ENCODE measurements around the gene VPS8.

VPS8 gene

GRCh38 chr3:184832903-184833302, 20.9 kb downstream of the VPS8 start:
- DNase-seq (ENCODE audit: low read depth) = no peak
- no peak overlapping the region for H3K4me3 ChIP-seq (ENCODE audit: low read depth, low read length)
- no peak for TF ChIP-seq CTCF (conservative IDR thresholded peaks at IDR 0.05; ENCODE audit: low read depth, low read length)

- H3K4me3 ChIP-seq (ENCODE audit: low read depth, low read length) = no peak overlapping the region
- DNase-seq (ENCODE audit: low read depth) = no peak
- TF ChIP-seq CTCF (conservative IDR thresholded peaks at IDR 0.05; ENCODE audit: low read depth, low read length) = no peak
Observed at GRCh38 chr3:184836090-184836822, 24.3 kb downstream of the VPS8 start.

GRCh38 chr3:184842433-184842832, 30.5 kb downstream of the VPS8 start:
- no peak for TF ChIP-seq CTCF (conservative IDR thresholded peaks at IDR 0.05; ENCODE audit: low read depth, low read length)
- H3K4me3 ChIP-seq (ENCODE audit: low read depth, low read length) = no peak overlapping the region
- DNase-seq (ENCODE audit: low read depth) = no peak

- no peak for TF ChIP-seq CTCF (conservative IDR thresholded peaks at IDR 0.05; ENCODE audit: low read depth, low read length)
- no peak for DNase-seq (ENCODE audit: low read depth)
- H3K4me3 ChIP-seq (ENCODE audit: low read depth, low read length) = no peak overlapping the region
Observed at GRCh38 chr3:184845819-184846218, 33.9 kb downstream of the VPS8 start.

- no peak overlapping the region for H3K4me3 ChIP-seq (ENCODE audit: low read depth, low read length)
- no peak for DNase-seq (ENCODE audit: low read depth)
- TF ChIP-seq CTCF (conservative IDR thresholded peaks at IDR 0.05; ENCODE audit: low read depth, low read length) = no peak
Observed at GRCh38 chr3:184846496-184846895, 34.5 kb downstream of the VPS8 start.

- TF ChIP-seq CTCF (conservative IDR thresholded peaks at IDR 0.05; ENCODE audit: low read depth, low read length) = no peak
- no peak overlapping the region for H3K4me3 ChIP-seq (ENCODE audit: low read depth, low read length)
- DNase-seq (ENCODE audit: low read depth) = no peak
Observed at GRCh38 chr3:184848934-184849333, 37.0 kb downstream of the VPS8 start.

- no peak overlapping the region for H3K4me3 ChIP-seq (ENCODE audit: low read depth, low read length)
- TF ChIP-seq CTCF (conservative IDR thresholded peaks at IDR 0.05; ENCODE audit: low read depth, low read length) = no peak
Observed at GRCh38 chr3:184850201-184850600, 38.2 kb downstream of the VPS8 start.

More at GRCh38 chr3:184850201-184850600, 38.2 kb downstream of the VPS8 start:
- DNase-seq (ENCODE audit: low read depth) = no peak

Data from choroid plexus epithelial cell (primary cell).